Measurements from ENCODE around the gene TRDMT1.

DNA sequence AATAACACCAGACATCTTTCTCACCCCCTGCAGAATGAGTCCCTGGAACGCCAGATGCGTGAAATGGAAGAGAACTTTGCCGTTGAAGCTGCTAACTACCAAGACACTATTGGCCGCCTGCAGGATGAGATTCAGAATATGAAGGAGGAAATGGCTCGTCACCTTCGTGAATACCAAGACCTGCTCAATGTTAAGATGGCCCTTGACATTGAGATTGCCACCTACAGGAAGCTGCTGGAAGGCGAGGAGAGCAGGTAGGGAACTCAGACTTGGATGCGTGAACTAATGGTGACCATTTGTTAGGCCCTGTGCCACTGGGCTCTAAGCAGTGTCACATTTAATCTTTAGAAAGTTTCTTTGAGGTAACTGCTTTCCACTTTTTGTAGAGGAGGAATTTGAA, 33.7 kb upstream of the TRDMT1 start:
- TF ChIP-seq, protein P1, sequence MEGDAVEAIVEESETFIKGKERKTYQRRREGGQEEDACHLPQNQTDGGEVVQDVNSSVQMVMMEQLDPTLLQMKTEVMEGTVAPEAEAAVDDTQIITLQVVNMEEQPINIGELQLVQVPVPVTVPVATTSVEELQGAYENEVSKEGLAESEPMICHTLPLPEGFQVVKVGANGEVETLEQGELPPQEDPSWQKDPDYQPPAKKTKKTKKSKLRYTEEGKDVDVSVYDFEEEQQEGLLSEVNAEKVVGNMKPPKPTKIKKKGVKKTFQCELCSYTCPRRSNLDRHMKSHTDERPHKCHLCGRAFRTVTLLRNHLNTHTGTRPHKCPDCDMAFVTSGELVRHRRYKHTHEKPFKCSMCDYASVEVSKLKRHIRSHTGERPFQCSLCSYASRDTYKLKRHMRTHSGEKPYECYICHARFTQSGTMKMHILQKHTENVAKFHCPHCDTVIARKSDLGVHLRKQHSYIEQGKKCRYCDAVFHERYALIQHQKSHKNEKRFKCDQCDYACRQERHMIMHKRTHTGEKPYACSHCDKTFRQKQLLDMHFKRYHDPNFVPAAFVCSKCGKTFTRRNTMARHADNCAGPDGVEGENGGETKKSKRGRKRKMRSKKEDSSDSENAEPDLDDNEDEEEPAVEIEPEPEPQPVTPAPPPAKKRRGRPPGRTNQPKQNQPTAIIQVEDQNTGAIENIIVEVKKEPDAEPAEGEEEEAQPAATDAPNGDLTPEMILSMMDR (IDR thresholded peaks at IDR 0.05): no peak
- TF ChIP-seq POLR2A (IDR thresholded peaks at IDR 0.05) (no peak), POLR2AphosphoS5 (IDR thresholded peaks at IDR 0.05) (peak in 1 of 3 donors; percentile 35)

Measured in breast epithelium (tissue), 3 donors.